ENCODE measurements around the gene RSRC1.
"Not testable (repeated sequence)": the region's sequence is repeated elsewhere in the genome, so short reads cannot be mapped to it uniquely, and the experiment has no call there.

Gene RSRC1

DNA sequence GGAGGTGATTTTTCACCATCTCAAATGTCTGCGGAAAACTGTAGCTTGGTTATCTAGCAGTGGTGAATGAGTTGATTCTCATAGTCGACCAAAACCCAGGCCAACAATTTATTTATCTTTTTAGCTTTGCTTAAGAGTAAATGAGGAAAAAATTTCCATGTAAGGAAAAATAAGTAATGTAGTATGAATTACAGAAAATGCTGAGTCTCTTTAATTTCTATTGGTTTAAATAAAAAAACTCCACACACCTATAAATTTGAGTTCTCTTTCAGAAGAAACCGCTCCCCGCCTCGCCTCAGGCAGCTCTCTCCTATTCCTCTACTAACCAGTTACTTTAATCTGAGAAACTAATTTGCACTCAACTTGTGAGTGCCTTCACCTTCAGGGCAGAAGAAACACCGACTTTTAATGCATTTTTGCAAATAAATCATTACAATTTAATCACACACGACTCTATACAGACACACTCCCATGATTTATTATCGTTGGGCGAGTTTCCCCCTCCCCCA is 540 bp upstream of the RSRC1 start:
- TF ChIP-seq, protein P1, sequence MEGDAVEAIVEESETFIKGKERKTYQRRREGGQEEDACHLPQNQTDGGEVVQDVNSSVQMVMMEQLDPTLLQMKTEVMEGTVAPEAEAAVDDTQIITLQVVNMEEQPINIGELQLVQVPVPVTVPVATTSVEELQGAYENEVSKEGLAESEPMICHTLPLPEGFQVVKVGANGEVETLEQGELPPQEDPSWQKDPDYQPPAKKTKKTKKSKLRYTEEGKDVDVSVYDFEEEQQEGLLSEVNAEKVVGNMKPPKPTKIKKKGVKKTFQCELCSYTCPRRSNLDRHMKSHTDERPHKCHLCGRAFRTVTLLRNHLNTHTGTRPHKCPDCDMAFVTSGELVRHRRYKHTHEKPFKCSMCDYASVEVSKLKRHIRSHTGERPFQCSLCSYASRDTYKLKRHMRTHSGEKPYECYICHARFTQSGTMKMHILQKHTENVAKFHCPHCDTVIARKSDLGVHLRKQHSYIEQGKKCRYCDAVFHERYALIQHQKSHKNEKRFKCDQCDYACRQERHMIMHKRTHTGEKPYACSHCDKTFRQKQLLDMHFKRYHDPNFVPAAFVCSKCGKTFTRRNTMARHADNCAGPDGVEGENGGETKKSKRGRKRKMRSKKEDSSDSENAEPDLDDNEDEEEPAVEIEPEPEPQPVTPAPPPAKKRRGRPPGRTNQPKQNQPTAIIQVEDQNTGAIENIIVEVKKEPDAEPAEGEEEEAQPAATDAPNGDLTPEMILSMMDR (IDR thresholded peaks at IDR 0.05; ENCODE audit: low read depth, low read length, poor library complexity, severe bottlenecking): no peak
- no peak for TF ChIP-seq EZH2phosphoT487 (IDR thresholded peaks at IDR 0.05; ENCODE audit: borderline replicate concordance, low read length)
- H3K27me3 ChIP-seq (ENCODE audit: control insufficient read depth, low read length): no peaks in the 10 kb centered on the region
- peak overlapping the region; percentile 95 for H3K4me2 ChIP-seq (ENCODE audit: low read length)
- H3K36me3 ChIP-seq (ENCODE audit: control insufficient read depth, low read length): peaks cover 25% of the 10 kb centered on the region
- peak overlapping the region; percentile 69 for H3K27ac ChIP-seq (ENCODE audit: low read depth, low read length)
- H3K79me2 ChIP-seq (ENCODE audit: control insufficient read depth, low read length): peaks cover 85% of the 10 kb centered on the region
- no peaks in the 10 kb centered on the region for H3K9me2 ChIP-seq (replicated peaks; ENCODE audit: control insufficient read depth, low read length)
- peaks cover 40% of the 10 kb centered on the region for H3K4me1 ChIP-seq (ENCODE audit: control insufficient read depth, low read length)
- H3K9me3 ChIP-seq (ENCODE audit: control insufficient read depth, insufficient read depth, low read length): 0 out of 2 replicates have a peak, but pooled peaks cover 4% of the 10 kb centered on the region
- H3K4me3 ChIP-seq (ENCODE audit: low read length): peak overlapping the region; percentile 79
- no peaks in the 10 kb centered on the region for H4K20me1 ChIP-seq (ENCODE audit: control insufficient read depth, insufficient read depth, low read depth, low read length)
- no peaks in the 10 kb centered on the region; the same call in 1 of the 2 replicates for H3F3A ChIP-seq (ENCODE audit: control insufficient read depth, insufficient read depth)

DNA sequence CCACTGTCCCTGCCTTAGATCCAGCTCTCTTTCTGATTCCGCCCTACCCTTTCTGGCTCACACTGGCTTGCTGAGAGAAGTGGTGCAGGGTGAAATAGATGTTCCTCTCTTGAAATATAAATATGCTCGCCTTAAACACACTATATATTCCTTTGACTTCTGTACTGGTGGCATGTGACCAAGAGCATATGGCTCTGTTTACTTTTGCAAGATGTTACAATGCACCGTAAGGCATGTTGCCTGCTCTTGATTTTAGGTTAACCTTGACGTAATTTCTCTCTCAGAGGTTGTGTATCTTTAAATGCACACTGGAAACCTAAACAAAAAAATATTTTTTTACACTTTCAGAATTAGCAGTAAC is 749 bp downstream of the RSRC1 start:
- no peak for TF ChIP-seq EZH2phosphoT487 (IDR thresholded peaks at IDR 0.05; ENCODE audit: borderline replicate concordance, low read length)
- TF ChIP-seq, protein P1 (IDR thresholded peaks at IDR 0.05; ENCODE audit: low read depth, low read length, poor library complexity, severe bottlenecking): no peak
- peaks cover 25% of the 10 kb centered on the region for H3K36me3 ChIP-seq (ENCODE audit: control insufficient read depth, low read length)
- no peaks in the 10 kb centered on the region for H3K9me2 ChIP-seq (replicated peaks; ENCODE audit: control insufficient read depth, low read length)

DNA sequence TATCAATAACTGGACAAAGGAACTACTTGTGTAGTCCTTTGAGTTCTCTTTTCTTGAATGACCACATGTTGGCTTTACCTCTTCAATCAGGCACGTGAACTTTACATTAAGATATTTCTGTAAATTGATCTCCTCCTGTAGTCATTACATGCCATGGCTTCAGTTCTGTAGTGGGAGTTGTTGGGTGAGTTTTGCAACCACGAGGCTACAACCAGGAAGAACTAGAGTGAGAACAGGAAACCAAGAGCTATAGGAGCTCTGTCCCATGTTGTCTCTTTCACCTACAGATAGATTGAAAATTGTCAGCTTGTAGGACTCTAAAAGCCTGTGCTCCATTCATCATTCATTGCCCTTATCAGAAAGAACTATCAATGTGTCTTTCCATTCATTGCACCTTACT is 2.0 kb downstream of the RSRC1 start:
- no peaks in the 10 kb centered on the region for H4K20me1 ChIP-seq (ENCODE audit: control insufficient read depth, insufficient read depth, low read depth, low read length)
- 0 out of 2 replicates have a peak, but pooled peaks cover 4% of the 10 kb centered on the region for H3K9me3 ChIP-seq (ENCODE audit: control insufficient read depth, insufficient read depth, low read length)
- peaks cover 94% of the 10 kb centered on the region for H3K79me2 ChIP-seq (ENCODE audit: control insufficient read depth, low read length)
- H3K4me3 ChIP-seq (ENCODE audit: low read length): peak overlapping the region; percentile 79
- no peaks in the 10 kb centered on the region for H3K27me3 ChIP-seq (ENCODE audit: control insufficient read depth, low read length)
- no peaks in the 10 kb centered on the region for H3K9me2 ChIP-seq (replicated peaks; ENCODE audit: control insufficient read depth, low read length)
- H3K27ac ChIP-seq (ENCODE audit: low read depth, low read length): no peak overlapping the region
- peaks cover 25% of the 10 kb centered on the region for H3K36me3 ChIP-seq (ENCODE audit: control insufficient read depth, low read length)
- H3F3A ChIP-seq (ENCODE audit: control insufficient read depth, insufficient read depth): no peaks in the 10 kb centered on the region; the same call in 1 of the 2 replicates
- no peak for TF ChIP-seq EZH2phosphoT487 (IDR thresholded peaks at IDR 0.05; ENCODE audit: borderline replicate concordance, low read length)
- TF ChIP-seq, protein P1 (IDR thresholded peaks at IDR 0.05; ENCODE audit: low read depth, low read length, poor library complexity, severe bottlenecking): no peak
- H3K4me1 ChIP-seq (ENCODE audit: control insufficient read depth, low read length): peaks cover 30% of the 10 kb centered on the region
- peak overlapping the region; percentile 95 for H3K4me2 ChIP-seq (ENCODE audit: low read length)

More for the DNA sequence above, 749 bp downstream of the RSRC1 start:
- Histone ChIP-seq H3K4me1 (ENCODE audit: control insufficient read depth, low read length) (peaks cover 30% of the 10 kb centered on the region), H3K27me3 (ENCODE audit: control insufficient read depth, low read length) (no peaks in the 10 kb centered on the region), H3K79me2 (ENCODE audit: control insufficient read depth, low read length) (peaks cover 88% of the 10 kb centered on the region), H3K27ac (ENCODE audit: low read depth, low read length) (peak overlapping the region; percentile 69), H3F3A (ENCODE audit: control insufficient read depth, insufficient read depth) (no peaks in the 10 kb centered on the region; the same call in 1 of the 2 replicates), H3K4me2 (ENCODE audit: low read length) (peak overlapping the region; percentile 95), H3K4me3 (ENCODE audit: low read length) (peak overlapping the region; percentile 79), H4K20me1 (ENCODE audit: control insufficient read depth, insufficient read depth, low read depth, low read length) (no peaks in the 10 kb centered on the region), H3K9me3 (ENCODE audit: control insufficient read depth, insufficient read depth, low read length) (0 out of 2 replicates have a peak, but pooled peaks cover 4% of the 10 kb centered on the region)

DNA sequence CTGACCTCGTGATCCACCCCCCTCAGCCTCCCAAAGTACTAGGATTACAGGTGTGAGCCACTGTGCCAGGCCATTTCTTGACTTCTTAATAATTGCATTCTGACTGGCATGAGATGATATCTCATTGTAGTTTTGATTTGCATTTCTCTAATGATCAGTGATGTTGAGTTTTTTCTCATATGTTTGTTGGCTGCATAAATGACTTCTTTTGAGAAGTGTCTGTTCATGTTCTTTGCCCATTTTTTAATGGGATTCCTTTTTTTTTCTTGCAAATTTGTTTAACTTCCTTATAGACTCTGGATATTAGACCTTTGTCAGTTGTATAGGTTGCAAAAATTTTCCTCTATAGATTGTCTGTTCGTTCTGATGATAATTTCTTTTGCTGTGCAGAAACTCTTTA is 3.7 kb downstream of the RSRC1 start:
- not testable (repeated sequence) for H3K27ac ChIP-seq (ENCODE audit: low read depth, low read length); H4K20me1 ChIP-seq (ENCODE audit: control insufficient read depth, insufficient read depth, low read depth, low read length); H3K27me3 ChIP-seq (ENCODE audit: control insufficient read depth, low read length); H3K9me2 ChIP-seq (replicated peaks; ENCODE audit: control insufficient read depth, low read length); H3K4me3 ChIP-seq (ENCODE audit: low read length); H3K4me2 ChIP-seq (ENCODE audit: low read length); H3F3A ChIP-seq (ENCODE audit: control insufficient read depth, insufficient read depth); H3K9me3 ChIP-seq (ENCODE audit: control insufficient read depth, insufficient read depth, low read length)
- Histone ChIP-seq H3K79me2 (ENCODE audit: control insufficient read depth, low read length) (peaks cover 100% of the 10 kb centered on the region), H3K36me3 (ENCODE audit: control insufficient read depth, low read length) (peaks cover 25% of the 10 kb centered on the region), H3K4me1 (ENCODE audit: control insufficient read depth, low read length) (peaks cover 23% of the 10 kb centered on the region)

All from DOHH2 (cell line).